Measurements from ENCODE around the gene PRICKLE4.
A peak's percentile ranks its signal among the peaks of the same experiment; 100 is the strongest.

PRICKLE4 gene

DNA sequence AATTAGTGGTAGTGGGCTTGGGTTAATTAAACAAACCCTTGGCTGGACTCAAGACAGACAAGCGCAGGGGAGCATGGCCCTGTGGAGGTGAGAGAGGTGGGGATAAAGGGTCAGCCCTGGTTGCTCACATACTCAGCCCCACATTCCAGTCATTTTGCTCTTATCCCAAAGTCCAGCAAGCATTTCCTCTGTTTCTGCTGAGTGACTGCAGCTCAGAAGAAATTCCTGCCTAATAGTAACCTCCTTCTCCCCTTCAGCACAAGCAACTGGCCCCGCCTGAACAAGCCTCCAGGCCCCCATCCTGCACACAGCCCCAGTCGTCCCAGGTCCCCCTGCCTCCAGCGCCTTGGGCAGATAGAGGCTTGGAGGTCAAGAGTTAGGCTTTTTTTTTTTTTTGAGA lies 41.5 kb upstream of the PRICKLE4 start:
- H3K9me3 Mint-ChIP-seq, result no peaks in the 10 kb centered on the region
- H3K27me3 Mint-ChIP-seq, result no peaks in the 10 kb centered on the region
- DNase-seq, result no peak
- peaks cover 4 to 5% of the 10 kb centered on the region in 2 donors for H3K4me1 Mint-ChIP-seq
- no peak overlapping the region for H3K4me3 Mint-ChIP-seq
- no peaks in the 10 kb centered on the region for H3K36me3 Mint-ChIP-seq
- ATAC-seq (replicated peaks), result no peak
- no peak overlapping the region for H3K27ac Mint-ChIP-seq

DNA sequence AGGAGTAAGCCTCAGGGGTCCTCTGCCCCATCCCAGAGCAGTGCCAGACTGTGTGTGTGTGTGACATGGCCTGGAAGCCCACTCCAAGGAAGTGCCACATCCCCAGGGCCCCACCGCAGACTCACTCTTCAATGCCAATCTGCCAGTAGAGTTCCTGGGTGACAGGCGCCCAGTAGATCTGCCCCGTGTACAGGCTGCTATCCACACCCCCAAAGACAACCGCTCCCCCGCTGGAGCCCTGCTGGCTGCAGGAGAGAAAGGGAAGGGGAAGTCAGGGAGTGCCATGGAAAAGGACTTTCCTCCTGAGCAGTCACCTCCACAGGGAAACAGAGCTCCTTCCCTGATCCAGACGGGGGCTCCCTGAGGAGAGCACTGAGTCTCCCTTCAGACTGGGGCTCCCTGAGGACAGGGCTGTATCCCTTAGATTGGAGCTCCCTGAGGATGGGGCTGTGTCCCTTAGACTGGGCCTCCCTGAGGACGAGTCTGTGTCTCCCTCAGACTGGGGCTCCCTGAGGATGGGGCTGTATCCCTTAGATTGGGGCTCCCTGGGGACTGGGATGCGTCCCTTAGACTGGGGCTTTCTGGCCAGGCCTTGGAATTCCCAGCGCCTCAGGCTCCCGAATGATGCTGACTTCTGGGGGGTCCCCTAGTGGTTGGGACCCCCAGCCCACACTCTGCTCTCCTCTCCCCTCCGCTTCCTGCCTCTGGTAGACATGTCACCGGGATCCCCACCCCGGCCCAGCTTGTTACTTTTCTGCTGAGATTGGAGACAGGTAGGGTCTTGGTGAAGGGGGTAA lies 40.0 kb upstream of the PRICKLE4 start:
- peaks cover 4 to 7% of the 10 kb centered on the region in 2 donors for H3K4me1 Mint-ChIP-seq
- H3K9me3 Mint-ChIP-seq, result no peaks in the 10 kb centered on the region
- H3K36me3 Mint-ChIP-seq, result no peaks in the 10 kb centered on the region
- no peak overlapping the region for H3K4me3 Mint-ChIP-seq
- H3K27ac Mint-ChIP-seq, result no peak overlapping the region
- no peaks in the 10 kb centered on the region for H3K27me3 Mint-ChIP-seq
- DNase-seq, result no peak
- no peak for ATAC-seq (replicated peaks)

DNA sequence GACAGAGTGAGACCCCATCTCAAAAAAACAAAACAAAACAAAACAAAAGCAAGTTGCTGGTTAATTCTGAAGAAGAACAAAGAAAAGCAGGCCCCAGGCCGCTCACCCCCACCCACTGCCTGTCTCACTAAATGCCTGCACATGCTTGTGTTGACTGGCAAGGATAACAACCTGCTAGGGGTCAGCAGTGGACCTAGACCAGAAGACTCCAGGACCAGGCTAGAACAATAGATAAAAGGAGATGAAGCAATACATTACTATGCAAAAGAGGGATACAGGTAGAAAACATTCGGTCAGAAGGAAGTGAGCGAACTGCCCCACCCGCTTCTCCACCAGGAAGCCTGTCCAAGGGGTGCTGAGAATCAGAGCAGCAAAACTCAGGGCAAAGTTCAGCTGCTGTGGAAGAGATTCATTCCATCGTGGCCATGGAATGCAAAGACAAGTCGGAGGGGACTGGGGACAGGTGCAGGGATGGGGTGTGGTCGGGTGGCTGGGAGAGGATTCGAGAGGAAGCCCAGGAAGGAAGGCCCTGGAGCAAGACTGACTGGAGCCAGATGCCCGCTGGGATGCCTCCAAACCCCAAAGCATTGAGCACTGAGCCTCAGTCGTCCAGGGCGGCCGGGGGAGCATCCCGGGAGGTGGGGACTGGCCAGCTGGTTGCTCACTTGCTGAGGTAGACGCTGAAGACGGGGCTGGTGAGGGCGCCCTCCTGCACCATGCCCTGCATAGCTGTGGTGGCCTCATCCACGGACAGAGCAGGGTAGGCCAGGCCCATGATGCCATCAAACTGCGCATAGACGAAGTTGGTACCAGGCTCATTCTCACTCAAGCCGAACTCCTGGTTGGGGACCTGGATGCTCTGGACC lies 38.7 kb upstream of the PRICKLE4 start:
- Mint-ChIP-seq H3K4me1 (peaks cover 0 to 2% of the 10 kb centered on the region in 2 donors), H3K9me3 (no peaks in the 10 kb centered on the region), H3K36me3 (no peaks in the 10 kb centered on the region), H3K27ac (no peak overlapping the region), H3K27me3 (no peaks in the 10 kb centered on the region), H3K4me3 (no peak overlapping the region)
- DNase-seq, result no peak
- ATAC-seq (replicated peaks), result no peak

DNA sequence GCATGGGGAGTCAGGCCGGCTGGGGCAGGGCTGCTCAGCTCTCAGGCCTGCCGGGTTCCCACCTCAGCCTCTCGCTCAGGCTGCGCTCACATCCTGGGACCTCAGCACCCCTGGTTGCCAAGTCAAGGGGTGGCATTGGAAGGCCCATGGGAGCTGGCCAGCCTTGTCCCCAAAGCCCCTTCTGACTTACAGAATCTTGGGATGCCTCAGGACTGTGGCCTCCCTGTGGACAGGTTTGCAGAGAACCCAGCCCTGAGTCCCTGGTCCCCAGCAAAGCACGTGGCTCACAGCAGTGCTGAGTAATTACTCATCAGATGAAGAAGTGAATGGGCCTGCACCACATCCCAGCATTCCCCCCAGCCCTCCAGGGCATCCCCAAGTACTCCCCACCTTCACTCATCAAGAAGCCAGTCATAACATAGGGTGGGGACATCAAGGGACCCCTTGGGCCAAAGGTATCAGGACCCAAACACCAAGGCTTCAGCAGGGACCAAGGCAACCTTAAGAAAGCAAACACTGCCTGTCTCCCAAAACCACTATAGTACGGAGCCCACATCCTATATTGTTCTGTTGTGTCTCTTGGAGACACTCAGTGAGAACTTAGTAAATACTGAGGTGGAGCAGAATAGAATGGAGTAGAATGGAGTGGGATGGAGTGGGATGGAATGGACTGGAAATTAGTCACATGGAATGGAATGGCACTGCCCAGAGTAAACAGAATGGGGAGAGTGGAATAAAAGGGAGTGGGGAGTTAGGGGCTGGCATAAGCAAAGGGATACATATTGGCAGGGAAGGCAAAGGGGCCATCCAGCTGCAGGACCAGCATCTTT lies 37.0 kb upstream of the PRICKLE4 start:
- Mint-ChIP-seq H3K9me3 (no peaks in the 10 kb centered on the region), H3K36me3 (no peaks in the 10 kb centered on the region), H3K27ac (no peak overlapping the region), H3K27me3 (no peaks in the 10 kb centered on the region), H3K4me3 (no peak overlapping the region), H3K4me1 (peaks cover 0 to 2% of the 10 kb centered on the region in 2 donors)
- ATAC-seq (replicated peaks) (no peak), DNase-seq (no peak)

DNA sequence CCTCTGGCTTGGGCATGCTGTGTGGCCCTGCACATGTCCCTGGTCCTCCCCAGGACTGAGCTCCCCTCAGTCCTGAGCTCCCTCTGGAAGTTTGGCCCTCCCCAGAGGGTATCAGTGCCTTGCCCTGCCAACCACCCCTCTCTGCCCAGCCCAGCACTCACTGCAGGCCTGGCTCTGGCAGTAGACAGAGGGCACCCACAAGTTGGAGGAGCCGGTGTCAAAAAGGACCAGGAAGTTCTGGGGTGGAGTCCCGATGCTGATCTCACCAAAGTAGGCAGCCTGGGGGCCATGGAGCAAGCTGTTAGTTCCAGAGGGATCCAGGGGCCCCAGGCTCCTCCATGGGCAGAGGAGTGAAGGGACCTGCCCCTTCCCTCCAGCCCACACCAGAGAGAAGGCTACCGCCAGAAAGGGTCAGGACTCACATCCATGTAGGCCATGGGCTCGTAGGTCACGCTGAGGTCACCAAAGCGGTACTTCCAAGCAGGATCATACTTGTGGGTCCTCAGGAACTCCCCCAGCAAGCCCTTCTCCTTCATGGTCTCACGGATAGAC lies 36.3 kb upstream of the PRICKLE4 start:
- no peak overlapping the region for H3K4me3 Mint-ChIP-seq

DNA sequence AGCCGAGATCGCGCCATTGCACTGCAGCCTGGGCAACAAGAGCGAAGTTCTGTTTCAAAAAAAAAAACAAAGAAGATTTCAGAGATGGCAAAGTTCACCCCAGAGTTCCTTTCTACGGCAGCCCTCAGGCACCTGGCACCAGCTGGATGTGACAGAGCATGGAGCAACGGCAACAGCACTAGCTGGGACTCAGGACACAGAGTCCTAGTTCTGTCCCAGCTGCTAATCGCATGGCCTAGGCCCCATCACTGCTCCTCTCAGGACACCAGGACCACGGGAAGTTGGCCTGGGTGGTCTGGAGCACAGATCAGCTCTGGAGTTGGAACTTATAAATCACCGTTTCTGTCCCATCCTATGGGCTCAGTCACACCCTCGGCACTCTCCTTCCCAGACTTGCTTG lies 34.5 kb upstream of the PRICKLE4 start:
- no peak overlapping the region for H3K4me3 Mint-ChIP-seq
- H3K27ac Mint-ChIP-seq, result no peak overlapping the region
- no peaks in the 10 kb centered on the region for H3K9me3 Mint-ChIP-seq
- DNase-seq, result no peak
- H3K4me1 Mint-ChIP-seq, result peaks cover 0 to 2% of the 10 kb centered on the region in 2 donors
- no peaks in the 10 kb centered on the region for H3K36me3 Mint-ChIP-seq
- ATAC-seq (replicated peaks), result no peak
- H3K27me3 Mint-ChIP-seq, result peaks cover 0 to 6% of the 10 kb centered on the region in 2 donors

More for the DNA sequence above, 36.3 kb upstream of the PRICKLE4 start:
- Mint-ChIP-seq H3K9me3 (no peaks in the 10 kb centered on the region), H3K27ac (no peak overlapping the region), H3K36me3 (no peaks in the 10 kb centered on the region), H3K4me1 (peaks cover 0 to 2% of the 10 kb centered on the region in 2 donors), H3K27me3 (no peaks in the 10 kb centered on the region)
- no peak for ATAC-seq (replicated peaks)
- no peak for DNase-seq

DNA sequence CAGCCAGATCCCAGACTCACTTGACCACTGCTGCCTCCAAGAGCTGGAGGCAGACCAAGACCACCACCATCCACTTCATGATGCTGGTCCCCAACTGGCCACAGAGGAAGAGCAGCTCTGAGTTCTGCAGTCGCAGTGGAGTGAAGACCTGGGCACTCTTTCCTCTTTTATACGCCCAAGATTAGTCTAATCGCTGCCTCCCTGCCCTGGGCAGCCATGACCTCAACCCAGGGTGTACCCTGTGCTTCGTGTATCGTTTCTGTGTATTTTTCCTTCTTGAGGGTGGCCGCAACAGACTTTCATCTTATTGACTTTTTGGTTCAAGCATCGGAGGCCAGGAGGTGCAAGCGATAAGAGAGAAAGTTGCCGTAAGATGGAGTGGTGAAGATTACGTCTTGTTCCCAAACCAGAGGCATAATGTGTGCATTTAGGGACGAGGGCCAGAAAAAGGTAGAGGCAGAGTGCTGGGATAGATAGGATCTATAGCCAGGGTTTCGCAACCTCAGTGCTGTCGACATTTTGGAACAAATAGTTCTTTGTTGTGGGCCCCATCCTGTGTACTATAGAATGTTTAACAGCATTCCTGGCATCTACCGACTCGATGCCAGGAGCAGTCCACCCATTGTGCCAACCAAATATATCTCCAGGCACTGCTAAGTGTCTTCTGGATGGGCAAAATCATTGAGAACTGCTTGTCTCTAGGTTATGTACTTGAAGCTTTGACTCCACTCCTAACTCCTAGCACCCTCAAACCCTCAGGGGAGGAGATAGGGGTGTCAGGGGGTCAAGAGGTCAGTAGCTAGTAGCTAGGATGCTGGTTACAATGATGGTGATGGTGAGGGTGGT lies 33.1 kb upstream of the PRICKLE4 start, which contains the start of gene PGC:
TSS of gene PGC (minus strand) at position 142 of the 846 bp plus-strand sequence. CDS start at position 79, 63 bp downstream.
- Mint-ChIP-seq H3K36me3 (no peaks in the 10 kb centered on the region), H3K27me3 (peaks cover 0 to 6% of the 10 kb centered on the region in 2 donors), H3K4me1 (peaks cover 0 to 2% of the 10 kb centered on the region in 2 donors), H3K9me3 (no peaks in the 10 kb centered on the region), H3K4me3 (no peak within 1 kb of the TSS), H3K27ac (no peak within 1 kb of the TSS)
- ATAC-seq (replicated peaks) (no peak), DNase-seq (no peak)

DNA sequence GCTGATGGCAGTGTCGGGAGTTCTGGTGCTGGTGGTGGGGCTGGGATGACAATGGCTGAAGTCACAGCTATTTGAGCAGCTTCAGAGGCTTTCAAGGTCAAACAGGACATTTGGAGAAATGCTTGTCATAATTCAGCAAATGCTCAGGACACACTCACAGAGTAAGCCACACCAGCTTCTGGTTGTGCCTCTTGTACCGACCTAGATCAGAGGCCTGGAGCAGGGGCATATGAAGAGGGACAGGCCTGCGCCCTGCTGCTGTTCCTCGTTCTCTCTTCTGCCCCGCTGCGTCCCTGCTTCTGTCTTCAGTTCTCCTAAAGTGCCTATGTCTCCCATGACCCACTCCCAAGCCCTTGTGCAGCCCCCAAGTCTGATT lies 32.5 kb upstream of the PRICKLE4 start:
- Mint-ChIP-seq H3K9me3 (no peaks in the 10 kb centered on the region), H3K27me3 (peaks cover 0 to 6% of the 10 kb centered on the region in 2 donors), H3K36me3 (no peaks in the 10 kb centered on the region), H3K27ac (no peak overlapping the region), H3K4me1 (peaks cover 0 to 2% of the 10 kb centered on the region in 2 donors), H3K4me3 (no peak overlapping the region)
- DNase-seq (no peak), ATAC-seq (replicated peaks) (no peak)

DNA sequence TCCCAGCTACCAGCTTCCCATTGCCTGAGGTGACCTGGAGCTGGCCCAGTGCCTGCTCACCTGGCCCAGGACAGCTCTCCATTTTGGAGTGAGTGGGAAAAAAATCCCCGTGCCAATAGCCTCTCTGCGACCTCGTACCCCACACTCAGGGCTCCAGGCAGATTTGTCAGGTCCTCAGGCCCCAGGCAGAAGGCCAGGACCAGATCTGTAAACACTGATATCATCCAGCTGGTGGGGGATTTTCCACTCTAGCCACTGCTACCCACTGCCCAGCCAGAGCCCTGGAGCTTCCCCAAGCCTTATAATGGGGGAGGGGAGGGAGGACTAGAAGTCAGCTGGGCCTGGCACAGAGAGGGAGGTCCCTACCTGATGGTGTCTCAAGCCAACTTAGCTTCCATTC lies 32.0 kb upstream of the PRICKLE4 start:
- ATAC-seq (replicated peaks) (no peak), DNase-seq (no peak)
- H3K27ac Mint-ChIP-seq, result no peak overlapping the region

DNA sequence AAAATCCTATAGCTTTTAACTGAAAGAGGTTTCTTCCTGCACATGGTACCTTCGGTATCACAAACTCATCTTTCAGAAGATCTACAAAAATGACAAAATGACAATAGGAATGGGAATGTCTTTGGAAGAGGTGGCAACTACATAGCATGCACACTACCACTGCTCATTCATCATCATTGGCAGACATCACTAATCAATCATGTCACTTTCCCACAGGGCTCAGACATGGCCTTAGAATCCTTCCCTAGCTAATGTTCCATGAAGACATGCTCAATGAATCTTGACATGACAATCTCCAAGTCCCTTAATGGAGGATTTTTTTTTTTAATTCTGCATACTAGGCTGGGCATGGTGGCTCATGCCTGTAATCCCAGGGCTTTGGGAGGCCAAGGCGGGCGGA lies 30.2 kb upstream of the PRICKLE4 start:
- ATAC-seq (replicated peaks) (no peak), DNase-seq (no peak)
- H3K4me3 Mint-ChIP-seq, result no peak overlapping the region
- peaks cover 0 to 11% of the 10 kb centered on the region in 2 donors for H3K27me3 Mint-ChIP-seq
- no peaks in the 10 kb centered on the region for H3K36me3 Mint-ChIP-seq
- H3K9me3 Mint-ChIP-seq, result no peaks in the 10 kb centered on the region
- H3K4me1 Mint-ChIP-seq, result no peaks in the 10 kb centered on the region
- no peak overlapping the region for H3K27ac Mint-ChIP-seq

More for the DNA sequence above, 32.0 kb upstream of the PRICKLE4 start:
- H3K4me1 Mint-ChIP-seq, result peaks cover 0 to 2% of the 10 kb centered on the region in 2 donors
- no peak overlapping the region for H3K4me3 Mint-ChIP-seq
- H3K27me3 Mint-ChIP-seq, result peaks cover 0 to 6% of the 10 kb centered on the region in 2 donors
- no peaks in the 10 kb centered on the region for H3K9me3 Mint-ChIP-seq
- H3K36me3 Mint-ChIP-seq, result no peaks in the 10 kb centered on the region

DNA sequence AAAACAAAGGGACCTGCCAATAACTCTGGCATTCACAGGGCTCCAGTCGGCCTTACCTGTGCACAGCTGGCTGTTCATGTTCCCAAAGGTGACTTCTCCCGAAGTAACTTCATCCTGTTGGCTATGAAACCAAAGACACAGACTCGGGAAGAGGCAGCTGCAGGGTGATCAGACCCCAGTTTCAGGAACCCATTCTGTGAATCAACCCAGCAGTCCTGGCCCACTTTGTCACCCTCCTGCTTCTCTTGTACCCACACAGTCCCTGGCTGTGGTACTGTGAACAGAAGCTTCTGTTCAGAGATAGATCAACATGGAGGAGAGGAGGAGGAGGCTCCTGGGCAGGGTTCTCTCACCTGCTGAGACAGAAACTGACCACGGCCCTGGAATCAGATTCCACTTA lies 24.7 kb upstream of the PRICKLE4 start:
- H3K36me3 Mint-ChIP-seq, result no peaks in the 10 kb centered on the region

DNA sequence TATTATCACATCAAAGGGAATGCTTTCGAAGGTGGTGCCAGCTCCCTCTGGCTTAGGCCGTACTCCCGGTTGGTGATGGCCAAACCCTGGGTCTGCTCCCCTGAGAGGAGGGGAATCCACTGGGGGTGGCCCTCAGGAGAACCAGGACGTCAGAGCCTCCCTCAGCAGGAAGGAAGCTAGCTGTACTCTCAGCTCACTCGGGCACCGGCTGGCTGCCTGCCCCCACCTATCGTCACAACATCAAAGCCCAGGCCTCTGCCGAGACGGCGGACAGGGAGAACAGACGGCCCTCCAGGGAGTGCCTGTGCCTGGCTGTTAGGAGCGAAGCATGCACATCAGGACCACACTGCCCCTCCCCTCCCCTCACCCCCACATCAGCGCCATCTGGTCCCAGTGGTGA lies 24.2 kb upstream of the PRICKLE4 start:
- Mint-ChIP-seq H3K4me1 (peaks cover 4 to 10% of the 10 kb centered on the region in 2 donors), H3K9me3 (no peaks in the 10 kb centered on the region), H3K36me3 (no peaks in the 10 kb centered on the region), H3K4me3 (no peak overlapping the region), H3K27me3 (peaks cover 9 to 12% of the 10 kb centered on the region in 2 donors), H3K27ac (no peak overlapping the region)
- ATAC-seq (replicated peaks) (peak; percentile 48 to 62), DNase-seq (no peak)

More for the DNA sequence above, 24.7 kb upstream of the PRICKLE4 start:
- Mint-ChIP-seq H3K27me3 (peaks cover 9 to 12% of the 10 kb centered on the region in 2 donors), H3K4me1 (peaks cover 4 to 10% of the 10 kb centered on the region in 2 donors), H3K9me3 (no peaks in the 10 kb centered on the region), H3K27ac (peak overlapping the region; percentile 73), H3K4me3 (no peak overlapping the region)
- peak in 1 of 2 donors; percentile 15 for ATAC-seq (replicated peaks)
- no peak for DNase-seq

DNA sequence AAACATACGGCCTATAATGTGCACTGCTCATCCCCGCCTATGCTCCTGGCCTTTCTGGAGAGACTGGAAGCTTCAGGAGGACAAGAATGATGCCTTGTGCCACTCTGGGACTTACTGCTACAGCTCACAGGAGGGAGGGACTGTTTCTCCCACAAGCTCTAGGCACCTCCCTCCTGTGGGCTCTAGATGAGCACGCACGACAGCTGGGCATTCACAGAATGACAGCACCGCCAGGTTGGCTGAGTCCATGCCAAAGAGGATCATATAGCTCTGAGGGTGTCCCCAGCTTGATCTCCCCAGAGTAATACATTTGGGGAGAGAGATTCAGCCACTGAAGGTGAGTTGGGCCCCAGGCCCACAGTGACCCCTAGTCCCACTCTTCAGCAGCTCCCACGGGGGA lies 23.3 kb upstream of the PRICKLE4 start:
- peaks cover 4 to 10% of the 10 kb centered on the region in 2 donors for H3K4me1 Mint-ChIP-seq
- no peak overlapping the region for H3K4me3 Mint-ChIP-seq
- H3K27me3 Mint-ChIP-seq, result peaks cover 9 to 12% of the 10 kb centered on the region in 2 donors
- no peak overlapping the region for H3K27ac Mint-ChIP-seq
- no peaks in the 10 kb centered on the region for H3K9me3 Mint-ChIP-seq
- no peaks in the 10 kb centered on the region for H3K36me3 Mint-ChIP-seq
- DNase-seq (no peak), ATAC-seq (replicated peaks) (no peak)
